Ovary (tissue), 9 donors: ENCODE data around the gene ADAMTS4. TPM values are rescaled to one million over a fixed set of nuclear protein-coding genes. Genes with fewer than 3 reads are reported as not detected.
A peak's percentile ranks its signal among the peaks of the same experiment; 100 is the strongest.

ENCODE experiments used
- DNase-seq, 5 donors: peaks; one replicate each; pipeline ENCODE4 v3.0.0-alpha.2; 2019 to 2020
- H3K27ac ChIP-seq, 2 donors: fragments of 200-600 bp; one replicate each; pipeline versions ENCODE4 v1.5.1 to v1.8.0; 2019 to 2022
- H3K27me3 ChIP-seq: fragments of 200-600 bp; one replicate; pipeline ENCODE4 v1.8.0; 2022
- H3K36me3 ChIP-seq: fragments of 200-600 bp; sonication (generic); one replicate; pipeline ENCODE4 v1.5.1; 2019
- H3K4me1 ChIP-seq: one replicate; pipeline ENCODE4 v1.8.1; 2013; ENCODE audit warnings: mild to moderate bottlenecking, moderate library complexity; ENCODE audit not compliant: insufficient read depth
- H3K4me3 ChIP-seq: fragments of 200-600 bp; sonication (generic); one replicate; pipeline ENCODE4 v1.5.1; 2017
- H3K9me3 ChIP-seq, 2 donors: fragments of 200-600 bp in 1 of 2; sonication (generic) in 1 of 2; one replicate each; pipeline versions ENCODE4 v1.5.1 to v1.8.1; 2013 to 2019; ENCODE audit warnings: mild to moderate bottlenecking in 1 of 2, moderate library complexity in 1 of 2
- EP300 ChIP-seq: sonication (generic); formaldehyde crosslinking; IDR thresholded peaks from one replicate; pipeline ENCODE4 v1.6.1; 2017; ENCODE audit warnings: antibody characterized with exemption
- POLR2A ChIP-seq: fragments of 450-650 bp; IDR thresholded peaks from one replicate; pipeline ENCODE4 v1.6.1; 2017; ENCODE audit warnings: antibody characterized with exemption, mild to moderate bottlenecking, moderate library complexity
- WGBS, 3 donors: extraction: QIAGEN DNeasy Blood & Tissue Kit in 1 of 3; methylation state at CpG; one replicate each; pipeline versions ENCODE4 v1.1.5 to v1.1.7; 2013 to 2017; 5-methylcytosine and 5-hydroxymethylcytosine counted together
- intact Hi-C, 4 donors: fragments of 100-400 bp; cut with DNase I; formaldehyde crosslinking; loops; one replicate each; pipeline versions ENCODE4 v1.11.0 to v1.15.1; 2022 to 2023
- polyA plus RNA-seq, 2 donors: library from polyadenylated mRNA; stranded (reverse); fragments of 200-250 nt in 1 of 2; fragments of 350-450 nt in 1 of 2; fragmentation: Illumina TruSeq in 1 of 2; extraction: RNeasy Lipid Tissue Mini Kit (QIAGEN cat#74804) in 1 of 2; gene quantifications; one replicate each; pipeline ENCODE4 v1.2.3, GENCODE V29; 2013 to 2014
- total RNA-seq, 7 donors: library from RNA; depleted of rRNA in 2 of 7; stranded (reverse); fragments of >200 nt in 2 of 7; fragmentation: NEBNext Ultra II Directional in 3 of 7; extraction: Animal tissue kit (Norgen Biotek cat#: 25700) in 3 of 7; gene quantifications; one replicate each; pipeline versions ENCODE4 v1.1.0 to v1.2.4, GENCODE V29; 2016 to 2023
- TF ChIP-seq, protein P1 (sequence below), 3 donors: fragments of 450-650 bp in 2 of 3; fragments of 200-600 bp in 1 of 3; IDR thresholded peaks; one replicate each; pipeline versions ENCODE4 v1.5.1 to v1.8.0; 2016 to 2022; ENCODE audit warnings: antibody characterized with exemption in 3 of 3, mild to moderate bottlenecking in 1 of 3
- donor health status: DM: no; HTN: no; CAD: no; lungs with moderate emphysema.
- donor health status: DM: no; HTN: no; CAD: no.
- donor health status: Bipolar disorder and iron deficiency.
- donor health status: DM: yes; HTN: yes; CAD: no.
- donor health status: DM: no; HTN: no; CAD: no.
- donor health status: DM: yes; HTN: yes; CAD: no.

The ADAMTS4 gene
- total and polyA plus RNA-seq, 9 donors: 0.90 to 437 (median 85.8) TPM

DNA sequence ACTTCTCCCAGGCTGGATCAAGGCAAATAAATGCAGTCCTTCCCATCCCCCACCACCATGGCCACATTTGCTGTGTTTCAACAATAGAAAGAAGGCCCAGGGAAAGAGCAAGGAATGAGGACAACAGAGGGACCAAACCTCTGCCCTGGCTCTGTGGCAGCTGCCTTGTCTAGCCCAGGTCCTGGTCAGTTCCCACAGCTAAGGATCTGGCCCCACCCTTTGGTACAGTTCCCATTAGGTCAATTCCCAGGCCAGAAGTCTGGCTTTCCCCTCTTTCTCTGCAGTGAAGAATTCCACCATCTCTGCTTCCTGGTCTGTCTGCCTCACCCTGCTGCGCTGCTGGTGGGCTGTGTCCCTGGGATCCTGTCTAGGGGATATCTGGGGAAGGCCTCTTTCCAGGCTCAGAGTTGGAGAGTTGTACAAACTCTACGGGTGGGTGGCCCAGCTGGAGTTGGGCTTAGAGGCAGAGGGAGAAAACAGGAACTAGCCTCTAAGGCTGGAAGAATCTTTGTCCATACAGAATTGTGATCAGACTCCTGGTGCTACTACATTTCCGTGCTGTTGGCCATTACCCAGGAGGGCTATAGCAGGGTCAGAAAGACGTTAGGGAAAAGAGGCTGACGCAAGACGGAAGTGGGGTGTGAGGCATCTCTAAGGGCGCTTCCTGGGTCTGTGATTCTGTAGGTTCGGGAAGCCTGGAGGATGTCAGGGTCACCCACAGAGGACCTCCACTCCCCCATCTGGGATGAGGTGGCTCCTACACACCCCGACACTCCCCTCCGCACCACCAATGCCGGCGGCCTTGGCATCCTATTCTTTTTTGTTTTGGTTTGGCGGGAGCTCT is 2.4 kb upstream of the ADAMTS4 start:
- peak; percentile 81 to 91 (median 86) for DNase-seq
- Histone ChIP-seq H3K9me3 (no peaks in the 10 kb centered on the region), H3K4me3 (peak overlapping the region; percentile 79), H3K27me3 (no peaks in the 10 kb centered on the region), H3K27ac (peak overlapping the region; percentile 96), H3K4me1 (peaks cover 42% of the 10 kb centered on the region), H3K36me3 (no peaks in the 10 kb centered on the region)
- TF ChIP-seq EP300 (no peak), POLR2A (peak; percentile 42)
- TF ChIP-seq, protein P1, sequence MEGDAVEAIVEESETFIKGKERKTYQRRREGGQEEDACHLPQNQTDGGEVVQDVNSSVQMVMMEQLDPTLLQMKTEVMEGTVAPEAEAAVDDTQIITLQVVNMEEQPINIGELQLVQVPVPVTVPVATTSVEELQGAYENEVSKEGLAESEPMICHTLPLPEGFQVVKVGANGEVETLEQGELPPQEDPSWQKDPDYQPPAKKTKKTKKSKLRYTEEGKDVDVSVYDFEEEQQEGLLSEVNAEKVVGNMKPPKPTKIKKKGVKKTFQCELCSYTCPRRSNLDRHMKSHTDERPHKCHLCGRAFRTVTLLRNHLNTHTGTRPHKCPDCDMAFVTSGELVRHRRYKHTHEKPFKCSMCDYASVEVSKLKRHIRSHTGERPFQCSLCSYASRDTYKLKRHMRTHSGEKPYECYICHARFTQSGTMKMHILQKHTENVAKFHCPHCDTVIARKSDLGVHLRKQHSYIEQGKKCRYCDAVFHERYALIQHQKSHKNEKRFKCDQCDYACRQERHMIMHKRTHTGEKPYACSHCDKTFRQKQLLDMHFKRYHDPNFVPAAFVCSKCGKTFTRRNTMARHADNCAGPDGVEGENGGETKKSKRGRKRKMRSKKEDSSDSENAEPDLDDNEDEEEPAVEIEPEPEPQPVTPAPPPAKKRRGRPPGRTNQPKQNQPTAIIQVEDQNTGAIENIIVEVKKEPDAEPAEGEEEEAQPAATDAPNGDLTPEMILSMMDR (IDR thresholded peaks at IDR 0.05): peak in 1 of 3 donors; percentile 6
- intact Hi-C loops: no loop called here
- 0 to 3% (median 3%) methylated on average over 13 of the region's 13 CpGs for WGBS, 3 donors

- Histone ChIP-seq H3K4me1 (peaks cover 44% of the 10 kb centered on the region), H3K27me3 (no peaks in the 10 kb centered on the region), H3K4me3 (no peak overlapping the region), H3K27ac (peak overlapping the region; percentile 96), H3K9me3 (no peaks in the 10 kb centered on the region), H3K36me3 (no peaks in the 10 kb centered on the region)
- intact Hi-C loops: no loop called here
- 56 to 64% (median 61%) methylated on average over 5 of the region's 5 CpGs for WGBS, 3 donors
- TF ChIP-seq POLR2A (no peak), EP300 (no peak)
- TF ChIP-seq, protein P1 (IDR thresholded peaks at IDR 0.05): no peak
- peak in 3 of 5 donors; percentile 60 to 61 (median 60) for DNase-seq
Observed at GRCh38 chr1:161200421-161200991, 1.7 kb upstream of the ADAMTS4 start.

DNA sequence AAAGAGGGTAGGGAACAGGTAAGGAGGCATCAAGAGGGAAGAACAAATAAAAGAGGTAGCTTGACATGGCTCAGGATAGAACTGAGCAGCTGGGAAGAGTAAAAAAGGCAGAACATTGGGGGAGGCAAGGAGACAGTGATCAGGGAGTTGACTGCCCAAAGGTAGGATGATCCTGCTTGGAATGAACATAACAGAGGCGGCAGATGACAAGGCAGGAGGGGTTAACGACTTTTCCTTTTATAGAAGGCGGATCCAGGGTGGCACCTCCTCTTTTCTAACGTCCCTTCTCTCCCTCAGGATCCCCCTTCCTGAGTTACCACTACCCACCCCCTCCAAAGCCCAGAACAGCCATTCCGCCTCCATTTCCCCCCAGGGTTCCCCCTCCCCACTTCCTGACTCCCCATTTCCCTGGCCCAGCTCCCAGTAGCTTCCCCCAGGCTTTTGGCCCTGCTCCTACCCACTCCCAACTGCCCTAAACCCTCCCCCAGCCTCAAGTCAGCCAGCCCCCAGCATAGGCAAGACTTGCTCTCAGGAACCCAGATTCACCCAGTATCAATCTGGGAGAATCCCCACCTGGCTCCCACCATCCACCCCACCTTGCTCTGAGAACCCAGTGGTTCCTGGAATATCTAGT is 769 bp upstream of the ADAMTS4 start:
- Histone ChIP-seq H3K27me3 (no peaks in the 10 kb centered on the region), H3K36me3 (no peaks in the 10 kb centered on the region), H3K4me1 (peaks cover 44% of the 10 kb centered on the region), H3K27ac (peak overlapping the region; percentile 96), H3K9me3 (no peaks in the 10 kb centered on the region), H3K4me3 (no peak overlapping the region)
- TF ChIP-seq POLR2A (no peak), EP300 (no peak)
- TF ChIP-seq, protein P1 (IDR thresholded peaks at IDR 0.05): no peak
- intact Hi-C loops: loop anchor here in 2 of 4 donors (10.0 kb wide), 1 partner anchor 185 kb away; no protein-coding TSS in a partner anchor
- DNase-seq: peak in 3 of 5 donors; percentile 56 to 61 (median 60)
- WGBS, 3 donors: 36 to 50% (median 36%) methylated on average over 5 of the region's 5 CpGs

- Histone ChIP-seq H3K27me3 (no peaks in the 10 kb centered on the region), H3K4me1 (peaks cover 41% of the 10 kb centered on the region), H3K9me3 (no peaks in the 10 kb centered on the region), H3K4me3 (peak overlapping the region; percentile 44), H3K27ac (peak overlapping the region; percentile 84 to 96), H3K36me3 (no peaks in the 10 kb centered on the region)
- DNase-seq: peak; percentile 50 to 78 (median 76)
- no peak for TF ChIP-seq POLR2A
- no peak for TF ChIP-seq EP300
- TF ChIP-seq, protein P1 (IDR thresholded peaks at IDR 0.05): no peak
- 5 to 13% (median 6%) methylated on average over 20 of the region's 20 CpGs for WGBS, 3 donors
- intact Hi-C loops: loop anchor here in 2 of 4 donors (10.0 kb wide), 1 partner anchor 186 kb away; no protein-coding TSS in a partner anchor
Observed at GRCh38 chr1:161198194-161198896, 509 bp downstream of the ADAMTS4 start.
